ENCODE data around the gene AHI1. TPM values are rescaled to one million over a fixed set of nuclear protein-coding genes. Genes with fewer than 3 reads are reported as not detected.

The AHI1 gene
- total and polyA plus RNA-seq, 12 donors: 4.1 to 19.8 (median 11.9) TPM

- Histone ChIP-seq H3K4me3 (no peak overlapping the region), H3K9me3 (no peaks in the 10 kb centered on the region), H3K4me1 (peaks cover 0 to 8% (median 0%) of the 10 kb centered on the region in 9 donors), H3K27me3 (no peaks in the 10 kb centered on the region), H3K27ac (no peak overlapping the region), H3K36me3 (peaks cover 0 to 63% (median 8%) of the 10 kb centered on the region in 9 donors)
- ATAC-seq (no peak), DNase-seq (no peak)
- WGBS, 2 donors: 73 to 79% methylated on average over 1 of the region's 1 CpG
- TF ChIP-seq, protein P1, sequence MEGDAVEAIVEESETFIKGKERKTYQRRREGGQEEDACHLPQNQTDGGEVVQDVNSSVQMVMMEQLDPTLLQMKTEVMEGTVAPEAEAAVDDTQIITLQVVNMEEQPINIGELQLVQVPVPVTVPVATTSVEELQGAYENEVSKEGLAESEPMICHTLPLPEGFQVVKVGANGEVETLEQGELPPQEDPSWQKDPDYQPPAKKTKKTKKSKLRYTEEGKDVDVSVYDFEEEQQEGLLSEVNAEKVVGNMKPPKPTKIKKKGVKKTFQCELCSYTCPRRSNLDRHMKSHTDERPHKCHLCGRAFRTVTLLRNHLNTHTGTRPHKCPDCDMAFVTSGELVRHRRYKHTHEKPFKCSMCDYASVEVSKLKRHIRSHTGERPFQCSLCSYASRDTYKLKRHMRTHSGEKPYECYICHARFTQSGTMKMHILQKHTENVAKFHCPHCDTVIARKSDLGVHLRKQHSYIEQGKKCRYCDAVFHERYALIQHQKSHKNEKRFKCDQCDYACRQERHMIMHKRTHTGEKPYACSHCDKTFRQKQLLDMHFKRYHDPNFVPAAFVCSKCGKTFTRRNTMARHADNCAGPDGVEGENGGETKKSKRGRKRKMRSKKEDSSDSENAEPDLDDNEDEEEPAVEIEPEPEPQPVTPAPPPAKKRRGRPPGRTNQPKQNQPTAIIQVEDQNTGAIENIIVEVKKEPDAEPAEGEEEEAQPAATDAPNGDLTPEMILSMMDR (IDR thresholded peaks at IDR 0.05): no peak
- intact Hi-C loops (cut with DNase I): no loop called here
Measured at GRCh38 chr6:135461208-135461607, 36.3 kb downstream of the AHI1 start.

GRCh38 chr6:135458051-135458450 is 39.5 kb downstream of the AHI1 start:
- Histone ChIP-seq H3K27me3 (no peaks in the 10 kb centered on the region), H3K36me3 (peaks cover 0 to 59% (median 8%) of the 10 kb centered on the region in 9 donors)

GRCh38 chr6:135451617-135452190 is 45.8 kb downstream of the AHI1 start:
- 9 to 19% methylated on average over 2 of the region's 2 CpGs for WGBS, 2 donors
- Histone ChIP-seq H3K4me1 (no peaks in the 10 kb centered on the region), H3K27ac (no peak overlapping the region), H3K36me3 (peaks cover 0 to 90% (median 0%) of the 10 kb centered on the region in 9 donors), H3K9me3 (no peaks in the 10 kb centered on the region), H3K27me3 (no peaks in the 10 kb centered on the region), H3K4me3 (no peak overlapping the region)
- DNase-seq: no peak
- intact Hi-C loops (cut with DNase I): loop anchor here in 2 of 10 donors (5.0 kb wide), 1 partner anchor 866 kb away; no protein-coding TSS in a partner anchor
- ATAC-seq: peak in 1 of 8 donors; percentile 28
- TF ChIP-seq, protein P1 (IDR thresholded peaks at IDR 0.05): peak; percentile 55 to 80 (median 73)

More at GRCh38 chr6:135458051-135458450, 39.5 kb downstream of the AHI1 start:
- ATAC-seq (no peak), DNase-seq (no peak)
- H3K27ac ChIP-seq: no peak overlapping the region
- no peak overlapping the region for H3K4me3 ChIP-seq
- H3K9me3 ChIP-seq: no peaks in the 10 kb centered on the region
- peaks cover 0 to 8% (median 0%) of the 10 kb centered on the region in 9 donors for H3K4me1 ChIP-seq
- intact Hi-C loops (cut with DNase I): no loop called here
- TF ChIP-seq, protein P1 (IDR thresholded peaks at IDR 0.05): no peak

DNA sequence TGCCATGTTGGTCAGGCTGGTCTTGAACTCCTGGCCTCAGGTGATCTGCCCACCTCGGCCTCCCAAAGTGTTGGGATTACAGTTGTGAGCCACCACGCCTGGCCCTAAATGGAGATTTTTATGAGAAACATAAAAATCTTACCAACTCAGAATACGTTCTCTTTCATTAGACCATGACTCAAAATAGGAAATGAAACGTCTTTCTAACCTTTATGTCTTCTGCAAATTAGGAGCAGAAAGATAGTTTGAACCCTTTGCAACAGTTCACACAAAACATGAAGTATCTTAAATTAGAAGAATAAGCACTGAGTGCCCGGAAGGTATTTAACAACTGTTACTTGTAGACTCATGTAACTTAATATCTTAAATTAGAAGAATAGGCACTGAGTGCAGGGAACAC is 48.3 kb downstream of the AHI1 start:
- peaks cover 0 to 89% (median 0%) of the 10 kb centered on the region in 9 donors for H3K36me3 ChIP-seq
- ATAC-seq (no peak), DNase-seq (no peak)
- H3K27me3 ChIP-seq: no peaks in the 10 kb centered on the region
- intact Hi-C loops (cut with DNase I): no loop called here
- H3K4me1 ChIP-seq: no peaks in the 10 kb centered on the region
- TF ChIP-seq, protein P1 (IDR thresholded peaks at IDR 0.05): no peak
- 93% methylated on average over 5 of the region's 5 CpGs for WGBS, 2 donors
- no peak overlapping the region for H3K4me3 ChIP-seq
- no peaks in the 10 kb centered on the region for H3K9me3 ChIP-seq
- no peak overlapping the region for H3K27ac ChIP-seq
